HAP-1 (cell line): ENCODE results near the gene TKT.

Experiments used
- DNase-seq, 2 experiments: peaks; one replicate each; pipeline ENCODE4 v3.0.0-alpha.2; 2016 to 2020; ENCODE audit warnings: low spot score in 2 of 2
- H3K27me3 ChIP-seq: fragments of 250-450 bp; sonication (Bioruptor Pico); 2 replicates; pipeline ENCODE4 v1.5.1; 2020; ENCODE audit warnings: low read depth, mild to moderate bottlenecking, moderate library complexity
- H3K36me3 ChIP-seq: fragments of 250-450 bp; sonication (Bioruptor Pico); replicated peaks from 2 replicates; pipeline ENCODE4 v1.5.1; 2020; ENCODE audit warnings: mild to moderate bottlenecking
- H3K4me1 ChIP-seq: fragments of 250-450 bp; sonication (Bioruptor Pico); 2 replicates; pipeline ENCODE4 v1.5.1; 2020; ENCODE audit warnings: mild to moderate bottlenecking
- H3K4me3 ChIP-seq: fragments of 250-450 bp; sonication (Bioruptor Pico); 2 replicates; pipeline ENCODE4 v1.5.1; 2020; ENCODE audit warnings: mild to moderate bottlenecking, moderate library complexity
- H3K9me3 ChIP-seq: fragments of 250-450 bp; sonication (Bioruptor Pico); 2 replicates; pipeline ENCODE4 v1.5.1; 2020; ENCODE audit warnings: mild to moderate bottlenecking, moderate library complexity
- in situ Hi-C: fragments of 300-500 bp; cut with MboI; formaldehyde crosslinking; loops from 3 replicates; pipeline ENCODE4 v1.14.3; 2020; ENCODE audit warnings: low sequenced_read_pairs, inconsistent platforms, mixed read lengths

Gene TKT

GRCh38 chr3:53229606-53230005, 26.2 kb downstream of the TKT start:
- Histone ChIP-seq H3K27me3 (no peaks in the 10 kb centered on the region), H3K36me3 (peaks cover 100% of the 10 kb centered on the region), H3K4me3 (no peak overlapping the region), H3K9me3 (no peaks in the 10 kb centered on the region), H3K4me1 (no peaks in the 10 kb centered on the region)
- in situ Hi-C loops: no loop called here
- DNase-seq: no peak

- in situ Hi-C loops: no loop called here
- peaks cover 100% of the 10 kb centered on the region for H3K36me3 ChIP-seq
- no peaks in the 10 kb centered on the region for H3K4me1 ChIP-seq
- no peak for DNase-seq
- H3K27me3 ChIP-seq: no peaks in the 10 kb centered on the region
- no peaks in the 10 kb centered on the region for H3K9me3 ChIP-seq
- no peak overlapping the region for H3K4me3 ChIP-seq
Measured at GRCh38 chr3:53229171-53229570, 26.7 kb downstream of the TKT start.

- peaks cover 100% of the 10 kb centered on the region for H3K36me3 ChIP-seq
Measured at GRCh38 chr3:53227993-53228885, 27.6 kb downstream of the TKT start.

GRCh38 chr3:53226841-53227407, 28.9 kb downstream of the TKT start:
- in situ Hi-C loops: no loop called here
- Histone ChIP-seq H3K9me3 (no peaks in the 10 kb centered on the region), H3K4me3 (no peak overlapping the region), H3K36me3 (peaks cover 90% of the 10 kb centered on the region), H3K4me1 (no peaks in the 10 kb centered on the region), H3K27me3 (no peaks in the 10 kb centered on the region)
- DNase-seq: no peak

More at GRCh38 chr3:53227993-53228885, 27.6 kb downstream of the TKT start:
- Histone ChIP-seq H3K4me3 (no peak overlapping the region), H3K4me1 (no peaks in the 10 kb centered on the region), H3K9me3 (no peaks in the 10 kb centered on the region), H3K27me3 (no peaks in the 10 kb centered on the region)
- DNase-seq: no peak
- in situ Hi-C loops: no loop called here

GRCh38 chr3:53226142-53226840, 29.5 kb downstream of the TKT start:
- no peaks in the 10 kb centered on the region for H3K9me3 ChIP-seq
- H3K4me1 ChIP-seq: no peaks in the 10 kb centered on the region
- DNase-seq: no peak
- H3K36me3 ChIP-seq: peaks cover 84% of the 10 kb centered on the region
- in situ Hi-C loops: no loop called here
- H3K4me3 ChIP-seq: no peak overlapping the region
- no peaks in the 10 kb centered on the region for H3K27me3 ChIP-seq

GRCh38 chr3:53225651-53226050, 30.2 kb downstream of the TKT start:
- Histone ChIP-seq H3K27me3 (no peaks in the 10 kb centered on the region), H3K4me3 (no peak overlapping the region), H3K9me3 (no peaks in the 10 kb centered on the region), H3K4me1 (no peaks in the 10 kb centered on the region), H3K36me3 (peaks cover 77% of the 10 kb centered on the region)
- DNase-seq: no peak
- in situ Hi-C loops: no loop called here

- H3K36me3 ChIP-seq: peaks cover 73% of the 10 kb centered on the region
- H3K9me3 ChIP-seq: no peaks in the 10 kb centered on the region
- H3K27me3 ChIP-seq: no peaks in the 10 kb centered on the region
- H3K4me3 ChIP-seq: no peak overlapping the region
- H3K4me1 ChIP-seq: no peaks in the 10 kb centered on the region
- in situ Hi-C loops: no loop called here
- no peak for DNase-seq
Measured at GRCh38 chr3:53225181-53225580, 30.6 kb downstream of the TKT start.

GRCh38 chr3:53224536-53224935, 31.3 kb downstream of the TKT start:
- no peaks in the 10 kb centered on the region for H3K9me3 ChIP-seq
- peaks cover 66% of the 10 kb centered on the region for H3K36me3 ChIP-seq
- no peaks in the 10 kb centered on the region for H3K4me1 ChIP-seq
- no peaks in the 10 kb centered on the region for H3K27me3 ChIP-seq
- in situ Hi-C loops: no loop called here
- no peak overlapping the region for H3K4me3 ChIP-seq
- DNase-seq: no peak

GRCh38 chr3:53224026-53224425, 31.8 kb downstream of the TKT start:
- DNase-seq: no peak
- Histone ChIP-seq H3K9me3 (no peaks in the 10 kb centered on the region), H3K36me3 (peaks cover 61% of the 10 kb centered on the region)

GRCh38 chr3:53223541-53223966, 32.3 kb downstream of the TKT start:
- Histone ChIP-seq H3K4me1 (no peaks in the 10 kb centered on the region), H3K9me3 (no peaks in the 10 kb centered on the region), H3K36me3 (peaks cover 56% of the 10 kb centered on the region), H3K4me3 (no peak overlapping the region), H3K27me3 (no peaks in the 10 kb centered on the region)
- no peak for DNase-seq
- in situ Hi-C loops: no loop called here

More at GRCh38 chr3:53224026-53224425, 31.8 kb downstream of the TKT start:
- in situ Hi-C loops: no loop called here
- Histone ChIP-seq H3K4me3 (no peak overlapping the region), H3K4me1 (no peaks in the 10 kb centered on the region), H3K27me3 (no peaks in the 10 kb centered on the region)

- H3K27me3 ChIP-seq: no peaks in the 10 kb centered on the region
- no peak for DNase-seq
- in situ Hi-C loops: no loop called here
- peaks cover 51% of the 10 kb centered on the region for H3K36me3 ChIP-seq
- H3K4me3 ChIP-seq: no peak overlapping the region
- no peaks in the 10 kb centered on the region for H3K9me3 ChIP-seq
- H3K4me1 ChIP-seq: no peaks in the 10 kb centered on the region
Measured at GRCh38 chr3:53223025-53223424, 32.8 kb downstream of the TKT start.

- in situ Hi-C loops: no loop called here
- Histone ChIP-seq H3K36me3 (peaks cover 44% of the 10 kb centered on the region), H3K9me3 (no peaks in the 10 kb centered on the region), H3K4me3 (no peak overlapping the region), H3K27me3 (no peaks in the 10 kb centered on the region), H3K4me1 (no peaks in the 10 kb centered on the region)
- DNase-seq: no peak
Measured at GRCh38 chr3:53222183-53222901, 33.5 kb downstream of the TKT start.

- no peak for DNase-seq
- no peaks in the 10 kb centered on the region for H3K9me3 ChIP-seq
- H3K27me3 ChIP-seq: no peaks in the 10 kb centered on the region
- peaks cover 39% of the 10 kb centered on the region for H3K36me3 ChIP-seq
- in situ Hi-C loops: no loop called here
- no peak overlapping the region for H3K4me3 ChIP-seq
- no peaks in the 10 kb centered on the region for H3K4me1 ChIP-seq
Measured at GRCh38 chr3:53221827-53222182, 34.0 kb downstream of the TKT start.
